HepG2 (cell line): ENCODE results near the gene VAT1L. TPM values are rescaled to one million over a fixed set of nuclear protein-coding genes. Genes with fewer than 3 reads are reported as not detected.

Source experiments
- ATF7 ChIP-seq, 2 experiments: fragments of 450-650 bp in 1 of 2; sonication (generic) in 1 of 2; formaldehyde crosslinking in 1 of 2; IDR thresholded peaks; 2 replicates each; pipeline versions ENCODE4 v1.4.0 to v1.6.1; 2016 to 2020; ENCODE audit warnings: antibody characterized with exemption in 1 of 2, mild to moderate bottlenecking in 1 of 2, missing genetic modification reagents in 1 of 2
- BCL3 ChIP-seq: sonication (generic); formaldehyde crosslinking; IDR thresholded peaks from 2 replicates; pipeline ENCODE4 v1.5.1; 2020; ENCODE audit warnings: mild to moderate bottlenecking, missing genetic modification reagents, moderate library complexity
- KLF16 ChIP-seq, 2 experiments: sonication (generic) in 1 of 2; formaldehyde crosslinking in 1 of 2; IDR thresholded peaks; 2 replicates each; pipeline versions ENCODE4 v1.6.1 to v1.8.0; 2016 to 2023; ENCODE audit warnings: missing genetic modification reagents in 2 of 2, missing compliant biosample characterization in 1 of 2
- ZMAT5 ChIP-seq: sonication (generic); formaldehyde crosslinking; IDR thresholded peaks from 2 replicates; pipeline ENCODE4 v1.5.0; 2020; ENCODE audit warnings: mild to moderate bottlenecking, low read depth, missing genetic modification reagents, borderline replicate concordance
- polyA plus RNA-seq, 8 experiments: library from polyadenylated mRNA; depleted of rRNA in 3 of 8; stranded (reverse) in 7 of 8; unstranded in 1 of 8; fragments of >200 nt; fragmentation: Illumina TruSeq in 4 of 8; extraction: Trizol in 4 of 8; gene quantifications; 2 replicates each; pipeline versions ENCODE4 v1.2.1 to v1.2.3, GENCODE V29; 2011 to 2016; ENCODE audit warnings: low read depth in 4 of 8, missing spikeins in 1 of 8, mixed read lengths in 1 of 8; ENCODE audit not compliant: insufficient read depth in 1 of 8
- total RNA-seq, 5 experiments: library from RNA; depleted of rRNA; stranded (reverse); fragments of >200 nt; fragmentation: Illumina TruSeq; extraction: Trizol; gene quantifications; 2 replicates each; pipeline ENCODE4 v1.2.3, GENCODE V29; 2016; ENCODE audit warnings: low read depth in 1 of 5
- TF ChIP-seq, protein P1 (sequence below): sonication (generic); formaldehyde crosslinking; IDR thresholded peaks from 2 replicates; pipeline ENCODE4 v1.5.1; 2020; ENCODE audit warnings: mild to moderate bottlenecking, missing genetic modification reagents, borderline replicate concordance
- TF ChIP-seq, protein P2 (sequence below): sonication (generic); formaldehyde crosslinking; IDR thresholded peaks from 2 replicates; pipeline ENCODE4 v1.4.0; 2020; ENCODE audit warnings: mild to moderate bottlenecking, low read depth, missing genetic modification reagents

VAT1L gene
- total and polyA plus RNA-seq, 2 of the 13 experiments (the other 11 are each of a cell fraction or from before 2014, with no cell fraction given) = not detected

GRCh38 chr16:77786186-77786847 is 2.0 kb upstream of the VAT1L start (continued):
- TF ChIP-seq, protein P1, sequence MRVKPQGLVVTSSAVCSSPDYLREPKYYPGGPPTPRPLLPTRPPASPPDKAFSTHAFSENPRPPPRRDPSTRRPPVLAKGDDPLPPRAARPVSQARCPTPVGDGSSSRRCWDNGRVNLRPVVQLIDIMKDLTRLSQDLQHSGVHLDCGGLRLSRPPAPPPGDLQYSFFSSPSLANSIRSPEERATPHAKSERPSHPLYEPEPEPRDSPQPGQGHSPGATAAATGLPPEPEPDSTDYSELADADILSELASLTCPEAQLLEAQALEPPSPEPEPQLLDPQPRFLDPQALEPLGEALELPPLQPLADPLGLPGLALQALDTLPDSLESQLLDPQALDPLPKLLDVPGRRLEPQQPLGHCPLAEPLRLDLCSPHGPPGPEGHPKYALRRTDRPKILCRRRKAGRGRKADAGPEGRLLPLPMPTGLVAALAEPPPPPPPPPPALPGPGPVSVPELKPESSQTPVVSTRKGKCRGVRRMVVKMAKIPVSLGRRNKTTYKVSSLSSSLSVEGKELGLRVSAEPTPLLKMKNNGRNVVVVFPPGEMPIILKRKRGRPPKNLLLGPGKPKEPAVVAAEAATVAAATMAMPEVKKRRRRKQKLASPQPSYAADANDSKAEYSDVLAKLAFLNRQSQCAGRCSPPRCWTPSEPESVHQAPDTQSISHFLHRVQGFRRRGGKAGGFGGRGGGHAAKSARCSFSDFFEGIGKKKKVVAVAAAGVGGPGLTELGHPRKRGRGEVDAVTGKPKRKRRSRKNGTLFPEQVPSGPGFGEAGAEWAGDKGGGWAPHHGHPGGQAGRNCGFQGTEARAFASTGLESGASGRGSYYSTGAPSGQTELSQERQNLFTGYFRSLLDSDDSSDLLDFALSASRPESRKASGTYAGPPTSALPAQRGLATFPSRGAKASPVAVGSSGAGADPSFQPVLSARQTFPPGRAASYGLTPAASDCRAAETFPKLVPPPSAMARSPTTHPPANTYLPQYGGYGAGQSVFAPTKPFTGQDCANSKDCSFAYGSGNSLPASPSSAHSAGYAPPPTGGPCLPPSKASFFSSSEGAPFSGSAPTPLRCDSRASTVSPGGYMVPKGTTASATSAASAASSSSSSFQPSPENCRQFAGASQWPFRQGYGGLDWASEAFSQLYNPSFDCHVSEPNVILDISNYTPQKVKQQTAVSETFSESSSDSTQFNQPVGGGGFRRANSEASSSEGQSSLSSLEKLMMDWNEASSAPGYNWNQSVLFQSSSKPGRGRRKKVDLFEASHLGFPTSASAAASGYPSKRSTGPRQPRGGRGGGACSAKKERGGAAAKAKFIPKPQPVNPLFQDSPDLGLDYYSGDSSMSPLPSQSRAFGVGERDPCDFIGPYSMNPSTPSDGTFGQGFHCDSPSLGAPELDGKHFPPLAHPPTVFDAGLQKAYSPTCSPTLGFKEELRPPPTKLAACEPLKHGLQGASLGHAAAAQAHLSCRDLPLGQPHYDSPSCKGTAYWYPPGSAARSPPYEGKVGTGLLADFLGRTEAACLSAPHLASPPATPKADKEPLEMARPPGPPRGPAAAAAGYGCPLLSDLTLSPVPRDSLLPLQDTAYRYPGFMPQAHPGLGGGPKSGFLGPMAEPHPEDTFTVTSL (CRISPR knock-in tag) = no peak
- TF ChIP-seq ZMAT5 (CRISPR knock-in tag) = no peak
- TF ChIP-seq, protein P2, sequence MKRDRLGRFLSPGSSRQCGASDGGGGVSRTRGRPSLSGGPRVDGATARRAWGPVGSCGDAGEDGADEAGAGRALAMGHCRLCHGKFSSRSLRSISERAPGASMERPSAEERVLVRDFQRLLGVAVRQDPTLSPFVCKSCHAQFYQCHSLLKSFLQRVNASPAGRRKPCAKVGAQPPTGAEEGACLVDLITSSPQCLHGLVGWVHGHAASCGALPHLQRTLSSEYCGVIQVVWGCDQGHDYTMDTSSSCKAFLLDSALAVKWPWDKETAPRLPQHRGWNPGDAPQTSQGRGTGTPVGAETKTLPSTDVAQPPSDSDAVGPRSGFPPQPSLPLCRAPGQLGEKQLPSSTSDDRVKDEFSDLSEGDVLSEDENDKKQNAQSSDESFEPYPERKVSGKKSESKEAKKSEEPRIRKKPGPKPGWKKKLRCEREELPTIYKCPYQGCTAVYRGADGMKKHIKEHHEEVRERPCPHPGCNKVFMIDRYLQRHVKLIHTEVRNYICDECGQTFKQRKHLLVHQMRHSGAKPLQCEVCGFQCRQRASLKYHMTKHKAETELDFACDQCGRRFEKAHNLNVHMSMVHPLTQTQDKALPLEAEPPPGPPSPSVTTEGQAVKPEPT = no peak
- TF ChIP-seq KLF16 (CRISPR knock-in tag; IDR thresholded peaks at IDR 0.05) = no peak
- TF ChIP-seq ATF7 (IDR thresholded peaks at IDR 0.05) = no peak
- TF ChIP-seq ATF7 (CRISPR knock-in tag; IDR thresholded peaks at IDR 0.05) = no peak
- no peak for TF ChIP-seq BCL3 (CRISPR knock-in tag)
